Glomerular endothelial cell (primary cell): Measurements from ENCODE around the gene TRMT44. TPM values are rescaled to one million over a fixed set of nuclear protein-coding genes. Genes with fewer than 3 reads are reported as not detected.
"Not testable (repeated sequence)": the region's sequence is repeated elsewhere in the genome, so short reads cannot be mapped to it uniquely, and the experiment has no call there.

Experiments used
- DNase-seq: peaks from one replicate; pipeline ENCODE4 v3.0.0-alpha.2; 2011; ENCODE audit warnings: low read depth, low spot score; ENCODE audit errors: extremely low read depth
- total RNA-seq: library from RNA; depleted of rRNA; stranded (reverse); fragments of >200 nt; gene quantifications from 2 replicates; pipeline ENCODE4 v1.2.3, GENCODE V29; 2015

The TRMT44 gene
- total RNA-seq, 1 donor from 2014 or later: 21.8 TPM

DNA sequence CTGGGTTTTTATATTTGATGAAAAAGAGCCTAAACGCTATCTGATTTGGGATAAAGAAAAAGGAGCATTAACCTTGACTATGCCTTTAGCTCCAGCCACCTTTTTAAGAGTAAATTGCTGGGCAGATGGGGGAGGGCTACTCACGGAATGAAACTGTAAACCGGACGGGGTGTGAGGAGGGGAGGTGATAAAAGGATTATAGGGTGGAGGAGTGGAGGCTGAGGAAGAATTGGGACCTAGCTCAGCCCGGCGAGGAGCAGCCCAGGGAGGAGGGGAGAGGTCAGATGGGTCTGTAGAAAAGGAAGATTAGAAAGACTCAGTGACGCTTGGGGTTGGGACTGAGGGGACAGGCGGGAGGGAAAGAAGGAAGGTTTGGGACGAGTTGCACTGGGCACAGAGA is 46.1 kb downstream of the TRMT44 start:
- not testable (repeated sequence) for DNase-seq

DNA sequence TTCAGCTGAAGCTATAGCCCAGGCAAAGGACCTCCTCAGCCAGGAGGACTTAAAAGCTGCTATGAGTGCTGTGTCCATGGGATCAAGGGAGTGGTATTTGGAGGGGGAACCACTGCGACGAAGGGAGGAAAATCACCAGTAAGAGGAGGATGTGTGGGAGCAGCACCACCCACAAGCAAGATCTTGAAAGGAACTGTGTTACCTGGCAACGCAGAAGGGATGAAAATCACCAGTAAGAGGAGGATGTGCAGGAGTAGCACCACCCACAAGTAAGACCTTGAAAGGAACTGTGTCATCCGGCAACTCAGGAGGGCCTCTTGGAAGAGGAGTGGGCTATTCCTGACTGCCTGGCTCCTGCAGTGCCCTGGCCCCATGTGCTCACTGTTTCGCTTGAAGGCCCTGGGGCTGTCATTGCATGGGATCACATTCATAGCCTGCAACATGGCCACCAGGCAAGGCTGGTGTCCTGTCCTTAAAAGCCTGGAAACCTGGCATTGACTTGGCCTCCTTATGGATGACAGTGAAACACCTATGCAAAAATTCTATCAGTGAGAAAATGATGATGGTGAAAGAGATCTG is 48.3 kb downstream of the TRMT44 start:
- DNase-seq: no peak

DNA sequence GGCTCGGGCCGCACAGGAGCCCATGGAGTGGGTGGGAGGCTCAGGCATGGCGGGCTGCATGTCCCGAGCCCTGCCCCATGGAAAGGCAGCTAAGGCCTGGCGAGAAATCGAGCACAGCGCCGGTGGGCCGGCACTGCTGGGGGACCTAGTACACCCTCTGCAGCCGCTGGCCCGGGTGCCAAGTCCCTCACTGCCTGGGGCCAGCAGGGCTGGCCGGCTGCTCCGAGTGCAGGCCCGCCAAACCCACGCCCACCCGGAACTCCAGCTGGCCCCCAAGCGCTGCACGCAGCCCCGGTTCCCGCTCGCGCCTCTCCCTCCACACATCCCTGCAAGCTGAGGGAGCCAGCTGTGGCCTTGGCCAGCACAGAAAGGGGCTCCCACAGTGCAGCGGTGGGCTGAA is 50.9 kb downstream of the TRMT44 start:
- DNase-seq: not testable (repeated sequence)

DNA sequence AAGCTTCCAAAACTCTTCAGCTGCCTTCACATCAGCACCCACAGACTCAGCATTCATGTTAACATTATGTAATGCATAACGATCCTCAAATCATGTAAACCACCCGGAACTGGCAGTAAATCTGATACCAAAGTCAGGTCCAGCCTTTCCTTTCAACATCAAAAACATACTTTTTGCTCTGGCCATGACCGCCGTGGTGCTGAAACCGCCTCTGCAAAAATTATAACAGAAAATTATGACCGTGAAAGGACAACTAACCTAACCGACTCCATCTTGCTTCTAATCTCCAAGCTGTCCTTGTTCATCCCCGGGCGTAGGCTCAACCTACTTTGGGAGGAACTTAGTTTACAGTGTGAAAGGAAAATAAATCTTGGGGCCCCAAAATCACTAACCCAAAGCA is 51.6 kb downstream of the TRMT44 start:
- DNase-seq: no peak

DNA sequence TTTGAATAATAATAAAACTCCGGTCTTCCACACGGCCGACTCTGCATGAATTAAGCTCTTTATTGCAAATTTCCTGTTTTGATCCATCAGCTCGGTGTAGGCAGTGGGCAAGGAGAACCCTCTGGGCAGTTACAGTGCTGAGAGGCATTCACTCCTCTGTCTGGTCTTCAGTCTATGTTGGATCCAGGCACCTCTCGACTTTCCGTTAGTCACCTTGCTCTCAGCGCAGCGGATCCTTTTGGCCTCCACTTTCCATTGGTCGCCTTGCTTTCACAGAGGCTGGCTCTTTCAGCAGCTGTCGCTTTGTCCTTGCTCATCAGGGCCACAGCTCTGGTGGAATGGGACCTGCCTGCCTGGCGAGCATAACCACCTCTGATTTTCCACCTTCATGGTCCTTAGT is 52.9 kb downstream of the TRMT44 start:
- no peak for DNase-seq

DNA sequence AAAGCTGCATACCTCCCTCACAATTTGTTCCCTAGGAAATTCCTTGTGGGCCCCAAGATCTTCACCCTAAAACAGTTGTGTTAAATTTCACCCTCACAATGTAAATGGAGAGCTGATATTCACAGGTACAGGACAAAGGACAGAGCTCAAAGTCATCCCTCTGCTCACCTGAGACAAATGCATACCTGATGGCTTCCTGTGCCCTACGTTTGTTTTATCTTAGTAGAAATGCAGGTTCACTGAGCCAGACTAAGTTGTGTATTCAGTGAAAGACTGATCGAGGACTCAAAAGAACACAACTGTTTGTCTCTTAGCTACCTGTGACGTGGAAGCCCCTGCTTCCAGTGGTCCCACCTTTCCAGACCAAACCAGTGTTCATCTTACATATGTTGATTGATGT is 53.6 kb downstream of the TRMT44 start:
- no peak for DNase-seq

DNA sequence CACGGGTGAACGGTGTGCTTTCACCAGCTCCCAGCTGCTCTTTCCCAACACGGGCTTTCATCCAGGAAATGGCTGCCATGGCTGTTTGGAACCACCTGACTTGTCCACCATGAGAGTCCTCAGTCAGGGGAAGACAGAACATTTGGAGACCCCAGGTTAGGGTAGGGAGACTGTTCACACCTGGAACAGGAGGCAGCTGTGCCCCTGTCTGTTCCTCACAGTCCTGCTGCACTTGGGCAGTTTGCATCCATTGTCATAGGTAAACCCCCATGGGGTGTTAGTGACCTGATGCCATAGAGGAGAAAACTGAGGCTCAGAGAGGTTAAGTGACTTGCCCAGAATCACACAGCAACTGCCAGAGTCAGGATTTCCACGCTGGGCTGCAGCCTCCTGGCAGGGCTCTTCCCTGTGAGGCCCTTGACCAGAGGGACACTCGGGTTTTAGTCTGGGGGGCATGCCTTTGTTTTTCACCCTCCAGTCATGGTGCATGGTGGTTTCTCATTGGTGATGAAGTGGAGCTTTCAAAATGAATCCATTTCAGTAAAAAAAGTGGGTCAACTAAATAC is 54.5 kb downstream of the TRMT44 start:
- DNase-seq: no peak

DNA sequence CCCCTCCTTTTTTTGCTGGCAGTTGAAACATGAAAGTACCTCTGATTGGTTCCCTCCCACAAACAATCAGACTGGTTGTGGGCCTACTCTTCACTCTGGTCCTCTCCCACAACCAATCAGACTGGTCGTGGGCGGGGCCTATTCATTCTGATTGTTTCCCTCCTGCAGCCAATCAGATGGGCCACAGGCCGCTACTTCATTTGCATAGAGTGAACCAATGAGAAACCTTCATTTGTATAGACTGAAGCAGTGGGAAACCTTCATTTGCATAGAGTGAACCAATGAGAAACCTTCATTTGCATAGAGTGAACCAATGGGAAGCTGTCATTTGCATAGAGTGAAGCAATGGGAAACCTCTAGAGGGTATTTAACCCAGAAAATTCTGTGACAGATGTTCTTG is 55.2 kb downstream of the TRMT44 start:
- no peak for DNase-seq

DNA sequence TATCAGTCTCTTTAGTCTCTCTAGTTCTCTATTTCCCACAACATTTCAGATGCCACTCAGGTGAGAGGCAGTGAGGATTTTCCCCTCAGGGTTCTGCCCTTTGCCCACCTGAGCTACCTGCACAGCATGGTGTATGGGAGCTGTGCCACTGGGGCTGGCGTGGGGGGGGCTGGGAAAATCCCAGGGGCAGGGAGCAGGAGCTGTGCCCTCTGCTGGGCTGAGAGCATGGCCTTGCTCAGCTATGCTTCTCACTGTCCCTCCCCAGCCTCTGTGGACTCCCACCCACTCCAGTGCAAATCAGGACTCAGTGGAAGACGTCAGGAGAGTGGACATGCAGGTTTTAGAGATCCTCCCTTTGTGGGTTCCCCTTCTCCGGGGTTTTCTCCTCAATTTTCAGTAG is 57.2 kb downstream of the TRMT44 start:
- no peak for DNase-seq

DNA sequence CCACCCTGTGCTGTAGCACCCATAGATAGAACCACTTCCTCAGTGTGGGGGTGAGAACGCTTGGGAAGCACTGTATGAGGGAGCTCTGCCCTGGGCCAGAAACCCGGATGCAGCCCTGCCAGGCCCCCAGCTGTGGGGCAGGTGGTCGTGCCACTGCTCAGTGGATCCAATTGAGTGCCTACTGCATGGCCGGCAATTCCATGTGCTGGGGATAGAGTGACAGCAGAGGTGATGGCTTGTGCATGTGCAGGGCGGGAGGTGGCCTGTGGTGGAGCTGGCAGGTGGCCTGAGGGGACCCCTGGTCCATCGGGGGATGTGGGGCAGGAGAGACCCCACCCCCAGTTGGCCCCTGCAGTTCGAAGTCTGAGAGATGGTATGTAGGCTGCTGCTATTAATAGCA is 60.4 kb downstream of the TRMT44 start:
- DNase-seq: no peak

DNA sequence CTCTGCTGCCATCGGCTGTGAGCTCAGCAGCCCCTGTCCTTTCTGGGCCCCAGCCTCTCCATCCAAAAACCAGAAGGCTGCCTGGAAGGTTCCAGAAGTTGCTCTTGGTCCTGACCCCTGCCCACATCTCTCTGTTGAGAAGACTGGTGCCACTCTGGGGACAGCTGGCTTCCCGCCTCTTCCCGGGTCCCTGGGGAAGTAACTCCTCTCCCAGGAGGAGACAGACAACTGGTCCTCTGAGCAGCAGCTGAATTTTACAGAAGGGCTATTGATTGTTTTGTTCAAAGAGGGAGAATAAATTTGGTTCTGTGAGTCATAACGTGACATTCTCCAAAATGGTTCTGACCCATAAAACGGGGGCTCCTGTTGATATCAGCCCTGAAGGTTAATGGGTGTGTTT is 61.2 kb downstream of the TRMT44 start:
- DNase-seq: no peak

DNA sequence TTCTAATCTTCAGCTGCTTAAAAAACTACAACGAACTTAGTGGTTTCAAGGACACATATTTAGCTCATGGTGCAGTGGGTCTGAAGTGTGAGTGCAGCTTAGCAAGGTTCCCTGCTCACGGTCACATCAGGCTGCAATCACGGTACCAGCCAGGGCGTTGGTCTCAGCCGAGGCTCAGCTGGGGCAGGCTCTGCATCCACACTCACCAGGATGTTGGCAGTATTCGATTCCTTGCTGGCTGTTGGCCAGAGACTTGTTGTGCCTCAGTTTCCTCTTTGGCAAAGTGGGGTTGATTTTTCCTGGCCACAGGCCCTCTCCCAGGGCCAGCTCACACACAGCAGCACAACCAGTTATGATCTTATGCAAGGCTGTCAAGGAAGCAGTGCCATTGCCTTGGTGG is 61.8 kb downstream of the TRMT44 start:
- no peak for DNase-seq

DNA sequence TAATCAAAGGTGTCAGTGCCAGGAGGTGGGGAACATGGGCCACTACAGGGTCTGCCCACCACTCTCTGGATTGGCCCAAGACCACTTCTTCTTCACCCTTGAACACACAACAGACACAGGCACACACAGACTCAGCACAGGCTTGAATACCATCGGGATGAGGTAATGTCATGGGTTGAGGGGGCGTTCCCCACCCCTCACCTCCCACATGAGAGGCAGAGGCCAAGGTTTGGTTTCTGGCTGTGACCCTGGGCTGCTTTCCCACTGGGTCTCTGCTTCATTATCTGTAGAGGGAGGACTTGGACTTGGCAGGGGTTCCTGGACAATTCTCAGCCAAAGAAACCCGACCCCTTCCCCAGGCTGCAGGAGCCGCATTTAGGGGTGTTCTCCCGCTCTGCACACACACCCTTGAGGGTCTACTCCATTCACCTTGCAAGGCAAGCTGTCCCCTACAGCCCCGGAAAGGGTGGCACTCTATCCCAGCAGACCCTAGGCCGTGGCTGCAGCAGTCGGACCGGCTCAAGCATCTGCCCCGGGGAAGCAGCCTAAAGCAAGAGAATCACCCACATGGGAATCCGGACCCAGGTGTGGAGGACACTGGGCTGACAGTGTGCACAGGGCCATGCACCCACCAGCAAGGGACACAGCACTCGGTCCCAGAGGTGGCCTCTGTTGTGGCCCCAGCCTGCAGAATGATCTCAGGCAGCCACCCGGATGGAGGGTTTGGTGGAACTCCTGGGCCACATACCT is 62.4 kb downstream of the TRMT44 start:
- no peak for DNase-seq

DNA sequence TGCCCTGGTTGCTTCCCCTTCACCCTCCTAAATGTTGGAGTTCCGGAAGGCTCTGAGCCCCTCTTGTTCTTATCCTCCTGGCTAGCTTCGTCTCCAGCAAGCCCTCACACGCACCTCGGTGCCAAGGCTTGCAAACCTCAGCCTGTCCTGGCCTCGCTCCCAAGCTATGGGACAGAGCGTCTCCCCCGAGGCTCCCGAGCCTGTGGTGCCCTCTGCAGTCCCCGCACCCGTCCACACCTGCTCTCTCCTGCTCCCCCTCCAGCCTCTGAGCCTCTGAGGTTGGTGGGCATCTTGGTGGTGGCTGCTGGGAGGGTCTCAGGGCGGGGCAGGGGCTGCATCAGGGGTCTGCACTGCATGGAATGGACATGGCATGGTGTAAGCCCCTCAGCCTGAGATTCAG is 63.2 kb downstream of the TRMT44 start:
- DNase-seq: no peak

DNA sequence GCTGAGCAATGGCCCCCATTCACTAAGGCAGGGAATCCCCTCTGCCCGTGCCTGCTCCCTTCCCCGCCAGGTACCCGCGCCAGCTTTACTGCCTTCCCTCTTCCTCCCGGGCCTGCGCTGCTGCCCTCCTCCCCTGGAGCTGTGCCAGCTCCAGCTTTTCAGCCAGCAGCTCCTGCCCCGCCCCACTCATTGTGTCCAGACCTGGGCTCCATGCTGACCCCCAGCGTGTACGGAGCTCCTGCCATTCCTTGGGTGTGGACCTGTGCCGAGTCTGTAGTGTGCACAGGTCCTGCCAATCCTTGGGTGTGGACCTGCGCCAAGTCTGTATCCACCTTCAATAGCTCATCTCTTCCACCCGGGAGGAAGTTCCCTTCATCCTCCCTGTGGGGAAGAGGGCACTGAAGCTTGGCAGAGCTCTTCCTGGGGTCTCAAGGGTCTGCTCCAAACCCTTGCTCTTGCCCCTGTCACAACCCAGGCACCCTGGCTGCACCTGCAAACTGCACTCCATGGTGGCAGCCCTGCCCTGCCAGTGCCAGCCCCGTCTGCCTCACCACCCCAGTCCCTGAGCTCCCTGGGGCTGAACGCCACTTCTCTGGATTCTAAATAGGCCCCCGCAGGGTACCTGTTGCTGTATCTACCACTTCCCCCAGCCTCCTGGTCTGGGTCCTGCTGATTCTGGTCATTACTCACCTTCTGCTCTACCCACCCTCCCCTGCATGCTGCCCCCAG is 63.9 kb downstream of the TRMT44 start:
- no peak for DNase-seq

DNA sequence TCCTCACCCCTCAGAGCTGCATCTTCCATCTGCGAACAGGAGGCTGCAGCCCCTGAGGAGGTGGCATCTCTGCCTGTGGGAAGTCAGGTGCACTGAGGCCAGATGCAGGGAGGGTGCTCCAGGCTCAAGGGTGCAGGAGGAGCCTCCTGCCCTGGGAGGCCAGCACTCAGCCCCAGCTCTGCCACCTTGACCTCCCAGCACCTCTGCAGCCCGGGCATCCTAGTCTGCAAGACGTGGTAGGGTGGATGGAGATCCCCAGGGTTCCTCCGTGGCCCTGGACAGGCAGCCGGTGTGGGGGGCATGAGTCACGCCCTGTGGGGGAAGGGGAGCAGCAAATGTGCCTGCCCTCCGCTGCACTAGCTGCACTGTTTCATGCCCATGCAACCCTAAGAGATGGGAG is 64.7 kb downstream of the TRMT44 start:
- no peak for DNase-seq

DNA sequence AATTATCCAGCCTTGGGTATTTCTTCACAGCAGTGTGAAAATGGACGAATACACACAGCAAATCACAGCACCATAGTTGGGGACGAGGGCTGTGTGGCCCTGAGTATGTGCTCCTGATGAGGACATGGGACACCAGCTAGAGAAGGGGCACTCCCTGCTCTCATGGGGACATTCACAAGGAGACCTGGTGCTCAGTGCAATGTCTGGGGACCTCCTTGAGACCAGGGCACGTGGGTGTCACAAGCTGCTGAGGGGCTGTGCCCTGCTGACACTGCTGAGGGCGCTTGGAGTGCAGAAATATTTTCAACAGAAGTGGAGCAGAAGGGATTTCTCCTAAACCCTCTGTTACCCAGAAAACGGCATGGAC is 65.4 kb downstream of the TRMT44 start:
- no peak for DNase-seq

DNA sequence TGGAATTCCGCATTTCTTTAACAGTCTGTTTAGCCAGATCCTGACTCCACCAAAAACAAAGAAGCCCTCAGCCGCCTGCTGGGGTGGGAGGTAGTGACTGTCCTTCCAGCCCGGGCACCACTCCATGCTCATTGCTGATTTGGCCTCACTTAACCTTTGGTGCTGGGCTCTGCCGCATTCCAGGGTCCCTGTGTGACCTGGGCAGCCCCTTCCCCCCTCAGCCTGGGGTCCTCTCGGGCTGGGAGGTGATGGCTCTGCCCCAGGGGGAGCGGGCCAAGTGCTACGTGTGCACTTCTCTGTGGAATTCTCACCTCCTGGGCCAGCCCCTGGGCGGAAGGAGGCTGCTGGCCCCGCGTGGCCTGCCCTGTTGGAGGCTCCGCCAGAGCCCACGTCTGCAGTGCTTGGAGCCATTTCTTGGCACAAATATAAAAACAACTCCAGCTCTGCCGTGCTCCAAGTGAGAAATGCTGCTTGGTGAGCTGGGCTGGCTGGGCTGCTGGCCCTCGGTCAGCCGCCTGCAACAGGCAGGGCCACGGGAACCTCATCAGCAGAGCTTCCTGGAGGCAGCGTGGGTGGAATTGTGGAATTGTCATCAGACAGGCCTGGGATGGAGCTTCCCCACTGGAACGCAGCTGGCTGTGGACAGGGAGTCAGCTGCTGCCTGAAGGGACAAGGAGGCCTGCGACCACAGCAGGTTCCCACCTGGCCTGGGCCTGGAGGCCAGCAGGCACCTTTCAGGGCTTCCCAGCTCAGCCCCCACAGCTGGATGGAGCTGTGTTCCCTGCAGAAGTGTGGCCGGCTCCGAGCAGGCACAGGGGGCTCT is 66.0 kb downstream of the TRMT44 start:
- DNase-seq: no peak

DNA sequence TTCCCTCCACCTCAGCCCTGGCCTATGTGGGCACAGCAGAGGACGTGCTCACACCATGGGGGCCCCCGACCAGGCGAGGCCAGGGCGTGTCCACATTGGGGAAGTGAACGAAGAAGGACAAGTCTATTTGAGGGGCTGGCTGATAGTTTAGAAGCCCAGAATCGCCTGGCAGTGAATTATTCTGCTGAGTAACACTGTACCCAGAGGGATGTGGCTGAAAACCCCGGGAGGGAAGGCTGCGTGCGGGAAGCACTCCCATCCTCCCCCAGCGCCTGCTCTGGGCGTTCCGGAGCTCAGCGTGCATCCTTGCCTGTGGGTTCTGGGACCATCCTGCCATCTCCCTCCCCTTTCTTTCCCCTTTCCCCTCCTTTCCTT is 66.6 kb downstream of the TRMT44 start:
- no peak for DNase-seq

DNA sequence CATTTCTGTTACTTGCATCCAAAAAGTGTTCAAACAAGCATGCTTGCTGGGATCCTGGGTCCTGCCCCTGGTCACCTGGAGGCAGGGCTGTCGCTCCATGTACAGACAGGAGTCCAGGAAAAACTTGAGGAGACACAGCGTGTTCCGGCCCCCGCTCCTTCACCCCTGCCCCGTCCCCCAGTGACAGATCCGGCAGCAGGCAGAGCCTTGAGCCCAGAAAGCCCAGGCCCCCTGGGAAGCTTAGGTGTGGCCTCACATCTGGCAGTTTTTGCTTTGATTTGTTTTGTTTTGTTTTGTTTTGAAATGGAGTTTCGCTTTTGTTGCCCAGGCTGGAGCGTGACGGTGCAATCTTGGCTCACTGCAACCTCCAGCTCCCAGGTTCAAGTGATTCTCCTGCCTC is 67.0 kb downstream of the TRMT44 start:
- DNase-seq: no peak

DNA sequence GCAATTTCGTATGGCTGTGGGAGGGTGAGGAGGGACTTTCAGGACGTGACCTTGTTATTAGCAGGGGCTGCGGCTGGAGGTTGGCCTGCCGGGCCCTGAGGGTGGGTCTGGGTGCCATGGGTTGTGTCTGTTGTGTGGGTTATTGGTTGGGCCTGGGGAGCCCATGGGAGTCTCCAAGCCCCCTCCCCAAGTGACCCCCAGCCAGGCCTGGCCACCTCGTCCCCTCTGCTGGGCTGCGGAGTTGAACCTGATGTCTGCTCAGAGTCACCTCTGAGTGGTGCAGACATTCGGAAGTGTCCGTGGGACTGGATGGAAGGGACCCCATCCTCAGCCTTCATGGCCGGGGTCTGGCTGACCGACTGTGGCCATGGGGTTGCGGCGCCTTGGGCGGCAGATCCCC is 67.7 kb downstream of the TRMT44 start:
- no peak for DNase-seq
